IMR-90 (cell line): ENCODE measurements around the gene MAN1C1.

Experiments used
- CHD1 ChIP-seq: IDR thresholded peaks from 2 replicates; pipeline ENCODE4 v1.6.1; 2012; ENCODE audit warnings: low read depth, low read length, improper control_type of control experiment
- POLR2A ChIP-seq: IDR thresholded peaks from 2 replicates; pipeline ENCODE4 v1.6.1; 2012; ENCODE audit warnings: mild to moderate bottlenecking, low read depth, low read length
- RFX5 ChIP-seq: IDR thresholded peaks from 2 replicates; pipeline ENCODE4 v1.8.0; 2012; ENCODE audit warnings: low read depth, mild to moderate bottlenecking, low read length, moderate library complexity
- TF ChIP-seq, protein P1 (sequence below): conservative IDR thresholded peaks from 2 replicates; pipeline ENCODE4 v1.5.1; 2012; ENCODE audit warnings: mild to moderate bottlenecking, low read depth, low read length, improper control_type of control experiment
- TF ChIP-seq, protein P2 (sequence below): fragments of 150-350 bp; IDR thresholded peaks from 2 replicates; pipeline ENCODE4 v1.6.1; 2016; ENCODE audit warnings: low read depth, mild to moderate bottlenecking, low read length, moderate library complexity, borderline replicate concordance

DNA sequence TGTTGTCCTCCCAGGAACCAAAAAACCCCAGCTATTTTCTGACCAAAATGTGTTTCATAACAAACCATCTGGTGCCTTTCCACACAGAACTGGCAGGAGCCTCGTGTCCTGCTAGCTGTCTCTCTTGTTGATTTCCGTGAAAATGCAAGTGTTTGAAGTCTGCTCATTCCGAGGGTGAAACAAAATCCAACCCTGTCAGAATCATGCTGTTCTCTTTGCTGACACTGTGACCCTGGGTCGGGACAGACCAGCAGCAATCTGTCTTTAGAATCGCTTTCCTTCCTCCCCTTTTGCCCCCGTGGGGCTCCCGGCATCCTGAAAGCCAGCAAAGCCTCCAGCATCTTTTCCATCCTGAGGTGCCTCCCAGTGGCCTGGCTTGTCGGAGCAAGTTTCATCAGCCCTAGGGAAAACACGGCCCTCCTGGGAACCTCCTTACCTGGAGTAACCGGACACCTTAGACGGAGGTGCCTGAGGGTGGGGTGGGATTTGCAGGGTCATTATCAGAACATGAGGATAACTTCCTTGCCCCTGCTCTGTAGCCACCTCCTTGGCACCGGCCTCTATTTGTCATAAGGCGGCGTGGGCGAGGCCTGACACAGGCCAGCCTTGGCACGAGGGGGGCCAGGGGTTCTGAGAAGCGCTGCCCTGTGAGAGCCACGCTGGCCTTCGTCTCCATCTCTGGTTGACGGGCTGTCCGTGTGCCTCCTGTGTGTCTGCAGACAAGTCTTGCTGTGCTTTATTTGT is 48.3 kb upstream of the MAN1C1 start:
- no peak for TF ChIP-seq POLR2A
- TF ChIP-seq, protein P1, sequence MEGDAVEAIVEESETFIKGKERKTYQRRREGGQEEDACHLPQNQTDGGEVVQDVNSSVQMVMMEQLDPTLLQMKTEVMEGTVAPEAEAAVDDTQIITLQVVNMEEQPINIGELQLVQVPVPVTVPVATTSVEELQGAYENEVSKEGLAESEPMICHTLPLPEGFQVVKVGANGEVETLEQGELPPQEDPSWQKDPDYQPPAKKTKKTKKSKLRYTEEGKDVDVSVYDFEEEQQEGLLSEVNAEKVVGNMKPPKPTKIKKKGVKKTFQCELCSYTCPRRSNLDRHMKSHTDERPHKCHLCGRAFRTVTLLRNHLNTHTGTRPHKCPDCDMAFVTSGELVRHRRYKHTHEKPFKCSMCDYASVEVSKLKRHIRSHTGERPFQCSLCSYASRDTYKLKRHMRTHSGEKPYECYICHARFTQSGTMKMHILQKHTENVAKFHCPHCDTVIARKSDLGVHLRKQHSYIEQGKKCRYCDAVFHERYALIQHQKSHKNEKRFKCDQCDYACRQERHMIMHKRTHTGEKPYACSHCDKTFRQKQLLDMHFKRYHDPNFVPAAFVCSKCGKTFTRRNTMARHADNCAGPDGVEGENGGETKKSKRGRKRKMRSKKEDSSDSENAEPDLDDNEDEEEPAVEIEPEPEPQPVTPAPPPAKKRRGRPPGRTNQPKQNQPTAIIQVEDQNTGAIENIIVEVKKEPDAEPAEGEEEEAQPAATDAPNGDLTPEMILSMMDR, result no peak
- TF ChIP-seq RFX5, result no peak
- no peak for TF ChIP-seq CHD1
- TF ChIP-seq, protein P2, sequence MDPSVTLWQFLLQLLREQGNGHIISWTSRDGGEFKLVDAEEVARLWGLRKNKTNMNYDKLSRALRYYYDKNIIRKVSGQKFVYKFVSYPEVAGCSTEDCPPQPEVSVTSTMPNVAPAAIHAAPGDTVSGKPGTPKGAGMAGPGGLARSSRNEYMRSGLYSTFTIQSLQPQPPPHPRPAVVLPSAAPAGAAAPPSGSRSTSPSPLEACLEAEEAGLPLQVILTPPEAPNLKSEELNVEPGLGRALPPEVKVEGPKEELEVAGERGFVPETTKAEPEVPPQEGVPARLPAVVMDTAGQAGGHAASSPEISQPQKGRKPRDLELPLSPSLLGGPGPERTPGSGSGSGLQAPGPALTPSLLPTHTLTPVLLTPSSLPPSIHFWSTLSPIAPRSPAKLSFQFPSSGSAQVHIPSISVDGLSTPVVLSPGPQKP, result no peak
